NT2/D1 (cell line): ENCODE data around the gene SAMM50.

Source experiments
- SUZ12 ChIP-seq: IDR thresholded peaks from 2 replicates; pipeline ENCODE4 v1.6.1; 2011; ENCODE audit not compliant: insufficient read length, insufficient read depth; ENCODE audit errors: extremely low read depth
- ZNF274 ChIP-seq: IDR thresholded peaks from 2 replicates; pipeline ENCODE4 v1.6.1; 2011; ENCODE audit warnings: mild to moderate bottlenecking, low read depth, low read length

DNA sequence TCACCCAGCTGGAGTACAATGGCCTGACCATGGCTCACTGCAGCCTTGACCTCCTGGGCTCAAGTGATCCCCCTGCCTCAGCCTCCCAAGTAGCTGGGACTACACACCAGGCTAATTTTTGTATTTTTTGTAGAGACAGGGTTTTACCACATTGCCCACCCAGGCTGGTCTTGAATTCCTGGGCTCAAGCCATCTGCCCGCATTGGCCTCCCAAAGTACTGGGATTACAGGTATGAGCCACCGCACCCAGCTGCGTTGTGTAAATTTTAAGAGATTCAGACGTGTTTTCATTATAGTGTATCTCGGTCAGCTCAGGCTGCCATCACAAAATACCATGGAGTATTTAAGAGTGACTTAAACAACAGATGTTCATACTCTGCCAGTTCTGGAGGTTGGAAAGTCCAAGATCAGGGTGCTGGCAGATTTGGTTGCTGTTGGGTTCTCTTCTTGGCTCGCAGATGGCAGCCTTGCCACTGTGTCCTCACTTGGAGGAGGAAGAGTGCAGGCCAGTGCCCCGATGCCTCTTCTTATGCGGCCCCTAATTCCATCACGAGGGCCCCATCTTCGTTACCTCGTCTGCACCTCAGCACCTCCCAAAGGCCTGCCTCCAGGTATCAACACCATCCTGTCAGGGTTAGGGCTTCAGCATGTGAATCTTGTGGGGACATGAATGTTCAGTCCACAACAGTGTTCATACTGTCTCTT, 36.2 kb downstream of the SAMM50 start:
- no peak for TF ChIP-seq ZNF274
- TF ChIP-seq SUZ12, result no peak
